Mucosa of gallbladder (tissue), 1 donor: ENCODE data around the gene CLN5. TPM values are rescaled to one million over a fixed set of nuclear protein-coding genes. Genes with fewer than 3 reads are reported as not detected.
"Not testable (repeated sequence)": the region's sequence is repeated elsewhere in the genome, so short reads cannot be mapped to it uniquely, and the experiment has no call there.

Experiments used
- DNase-seq: peaks from one replicate; pipeline ENCODE4 v3.0.0-alpha.2; 2020; ENCODE audit warnings: low spot score
- total RNA-seq: library from RNA; stranded (reverse); gene quantifications from one replicate; pipeline ENCODE4 v1.2.1, GENCODE V29; 2021
- donor health status: DM: no; HTN: no; CAD: no.

CLN5 gene
- total RNA-seq, 1 donor from 2014 or later = 56.9 TPM

DNA sequence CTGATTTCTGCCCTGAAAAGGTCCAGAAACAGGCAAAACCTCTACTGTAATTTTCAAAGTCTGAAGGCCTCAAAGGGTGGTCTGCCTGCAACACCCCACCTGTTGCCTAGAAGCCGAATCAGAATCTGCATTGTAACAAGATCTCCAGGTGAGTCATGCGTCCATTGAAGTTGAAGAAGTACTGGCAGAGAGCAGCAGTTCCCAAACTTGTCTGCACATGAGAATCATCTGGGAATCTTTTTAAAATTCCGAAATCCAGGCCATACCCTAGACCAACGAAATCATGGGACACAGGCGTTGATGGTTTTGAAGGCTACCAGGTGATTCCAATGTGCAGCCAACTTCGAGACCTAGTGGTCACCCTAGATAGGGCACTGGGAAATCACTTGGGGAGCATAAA, 16.0 kb upstream of the CLN5 start:
- no peak for DNase-seq

DNA sequence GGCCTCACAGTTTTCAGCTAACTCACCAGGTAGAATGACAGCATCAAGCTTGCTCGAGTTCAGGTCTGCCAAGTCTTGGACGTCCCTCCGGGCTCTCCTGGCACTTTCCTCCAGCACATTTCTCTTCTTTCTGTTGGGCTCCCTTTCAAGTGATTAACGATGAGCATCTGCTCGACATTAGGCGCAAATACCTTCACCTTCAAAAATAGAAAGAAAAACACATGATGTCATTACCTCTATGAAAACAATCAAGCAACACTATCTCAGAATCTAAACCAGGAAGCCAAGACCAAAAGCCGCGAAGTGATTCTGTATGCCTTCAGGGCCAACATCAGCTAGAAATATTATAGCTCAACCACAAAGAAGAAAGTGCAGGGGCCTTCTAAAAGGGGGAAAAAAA, 15.4 kb upstream of the CLN5 start:
- DNase-seq = no peak

DNA sequence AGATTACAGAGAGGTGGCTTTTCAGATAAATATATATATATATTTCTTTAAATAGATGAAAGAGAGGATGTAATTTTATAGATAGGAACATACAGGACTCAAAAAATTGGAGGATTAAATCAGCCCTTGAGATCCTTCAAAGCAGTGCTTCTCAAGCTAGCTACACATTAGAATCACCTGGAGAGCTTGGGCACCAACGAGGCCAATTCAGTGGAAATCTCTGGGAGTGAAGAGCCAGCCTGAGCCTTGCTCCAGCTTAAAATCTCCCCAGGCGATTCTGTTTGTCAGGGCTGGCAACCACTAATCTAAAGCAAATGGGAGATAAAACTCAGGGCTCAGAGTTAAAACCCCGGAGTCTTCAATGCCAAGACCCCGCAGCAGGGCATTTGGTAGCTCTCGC, 15.0 kb upstream of the CLN5 start:
- no peak for DNase-seq

- DNase-seq = peak; percentile 72
Observed at GRCh38 chr13:76980075-76980718, 11.7 kb upstream of the CLN5 start.

DNA sequence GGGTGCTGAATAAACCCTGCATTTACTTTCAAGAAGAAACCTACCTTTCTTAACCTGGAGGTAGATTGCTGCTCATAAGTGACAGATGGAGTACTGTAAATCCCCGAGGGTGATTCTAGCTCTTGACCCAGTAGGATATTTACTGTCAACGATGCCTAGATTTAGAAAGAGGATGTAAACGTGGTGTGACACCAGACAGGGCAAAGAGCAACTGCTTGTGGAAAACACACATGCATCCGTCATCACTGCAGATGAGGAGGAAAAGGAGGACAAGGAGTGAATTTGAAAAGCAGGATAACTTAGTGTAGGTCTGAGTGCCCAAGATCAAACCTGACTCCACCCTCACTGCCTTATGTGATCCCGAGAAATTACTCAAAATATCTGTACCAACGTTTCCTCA, 9.8 kb upstream of the CLN5 start:
- no peak for DNase-seq

DNA sequence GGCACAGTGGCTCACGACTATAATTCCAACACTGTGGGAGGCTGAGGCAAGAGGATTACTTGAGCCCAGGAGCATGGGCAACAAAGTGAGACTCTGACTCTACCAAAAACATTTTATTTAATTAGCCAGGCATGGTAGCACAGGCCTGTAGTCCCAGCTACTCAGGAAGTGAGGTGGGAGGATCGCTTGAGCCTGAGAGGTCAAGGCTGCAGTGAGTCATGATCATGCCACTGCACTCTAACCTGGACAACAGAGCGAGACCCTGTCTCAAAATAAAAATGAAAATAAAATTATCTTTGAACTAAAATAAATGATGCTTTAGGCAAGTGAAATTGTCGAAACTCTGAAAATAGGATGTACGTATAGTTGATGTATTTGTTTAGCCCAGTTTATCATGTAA, 8.2 kb upstream of the CLN5 start:
- no peak for DNase-seq

DNA sequence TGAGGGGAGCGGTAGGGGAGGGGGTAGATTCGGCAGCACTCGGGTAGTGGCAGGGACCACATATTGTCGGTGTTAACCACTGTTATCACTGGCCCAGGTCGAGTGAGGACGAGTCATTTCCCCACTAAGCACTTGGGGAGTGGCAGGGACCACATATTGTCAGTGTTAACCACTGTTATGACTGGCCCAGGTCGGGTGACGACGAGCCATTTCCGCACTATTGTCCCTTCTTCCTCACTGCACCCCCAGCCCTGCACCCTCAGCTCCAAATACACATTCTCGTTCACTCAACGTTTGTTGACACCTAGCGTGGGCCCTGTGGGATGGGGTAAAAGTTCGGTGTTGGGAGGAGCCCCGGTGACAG, 467 bp upstream of the CLN5 start:
- peak; percentile 46 for DNase-seq

DNA sequence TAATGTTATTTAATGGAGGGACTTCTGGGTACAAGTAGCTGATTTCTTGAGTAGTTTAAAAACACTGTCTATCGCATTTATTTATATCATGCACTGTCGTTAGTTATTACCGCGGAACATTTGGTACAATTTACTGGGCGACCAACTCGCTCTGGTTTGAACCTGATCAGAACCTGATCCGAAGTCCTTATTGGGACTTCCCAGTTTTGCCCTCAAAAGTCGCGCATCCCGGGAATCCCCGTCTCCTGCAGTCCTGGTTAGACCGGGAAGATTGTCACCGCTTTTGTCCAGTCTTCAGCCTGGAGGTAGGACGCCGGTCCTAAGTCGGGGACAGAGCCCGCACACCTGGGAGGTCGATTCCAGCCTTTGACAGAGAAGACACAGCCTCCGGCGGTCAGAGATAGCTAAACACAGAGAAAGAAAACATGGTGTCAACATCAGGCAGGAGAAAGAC, 694 bp downstream of the CLN5 start:
- peak; percentile 24 for DNase-seq

DNA sequence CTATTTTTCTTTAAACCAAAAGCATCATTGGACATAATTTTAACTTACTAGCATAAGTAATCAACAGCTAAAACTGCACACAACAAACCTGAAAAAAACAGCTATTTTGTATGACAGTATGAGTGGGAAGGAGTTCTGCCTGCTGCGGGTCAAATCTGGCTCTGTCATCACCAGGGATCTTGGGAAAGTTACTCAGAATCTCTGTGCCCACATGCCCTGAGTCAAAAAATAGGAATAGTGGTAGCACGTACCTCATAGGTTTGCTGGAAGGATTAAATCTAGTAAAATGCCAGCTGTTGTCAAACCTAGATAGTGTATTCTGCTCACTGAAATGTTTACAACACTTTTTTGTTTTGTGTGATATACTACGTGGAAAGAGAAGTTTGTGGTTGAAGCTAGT, 1.1 kb downstream of the CLN5 start:
- DNase-seq = no peak

GRCh38 chr13:76993473-76993872, 1.6 kb downstream of the CLN5 start:
- DNase-seq = no peak

DNA sequence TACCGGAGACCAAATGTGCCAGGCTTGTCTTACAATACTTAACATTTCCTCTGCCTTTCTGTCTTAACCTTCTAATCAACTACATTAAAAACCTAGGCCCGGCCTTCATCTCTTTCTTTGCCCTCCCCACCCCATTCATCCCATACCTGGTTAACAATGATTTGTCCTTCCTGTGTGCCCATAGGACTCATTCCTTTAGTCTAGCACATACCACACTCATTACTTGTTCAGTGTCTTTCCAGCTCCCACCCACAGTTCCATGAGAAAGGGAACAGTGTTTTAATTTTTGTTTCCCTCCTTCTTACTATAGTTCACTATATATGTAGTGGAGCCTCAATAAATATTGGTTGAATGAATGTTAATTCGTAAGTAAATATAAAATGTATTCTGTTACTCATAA, 2.4 kb downstream of the CLN5 start:
- DNase-seq = no peak

DNA sequence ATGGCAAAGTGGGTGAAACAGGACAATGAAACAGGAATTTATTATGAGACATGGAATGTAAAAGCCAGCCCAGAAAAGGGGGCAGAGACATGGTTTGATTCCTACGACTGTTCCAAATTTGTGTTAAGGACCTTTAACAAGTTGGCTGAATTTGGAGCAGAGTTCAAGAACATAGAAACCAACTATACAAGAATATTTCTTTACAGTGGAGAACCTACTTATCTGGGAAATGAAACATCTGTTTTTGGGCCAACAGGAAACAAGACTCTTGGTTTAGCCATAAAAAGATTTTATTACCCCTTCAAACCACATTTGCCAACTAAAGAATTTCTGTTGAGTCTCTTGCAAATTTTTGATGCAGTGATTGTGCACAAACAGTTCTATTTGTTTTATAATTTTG, 8.6 kb downstream of the CLN5 start:
- DNase-seq = no peak

DNA sequence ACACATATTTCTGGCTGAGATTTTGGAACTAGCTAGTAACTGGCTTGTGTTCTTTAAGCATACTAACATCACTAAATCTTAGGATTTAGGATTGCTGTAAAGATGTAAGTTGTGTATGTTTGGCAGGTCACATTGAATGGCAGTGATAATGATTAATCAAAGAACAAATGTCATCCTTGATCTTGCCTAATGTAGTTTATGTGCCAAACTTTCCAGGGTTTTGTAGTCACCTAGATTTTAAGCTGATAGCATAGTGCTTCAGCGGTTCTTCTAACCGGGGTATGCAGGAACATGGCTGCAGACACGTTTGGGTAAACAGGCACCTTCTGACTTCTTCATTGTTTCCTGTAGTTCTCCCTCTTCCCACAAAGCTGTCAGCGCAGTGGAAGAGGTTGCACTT, 9.7 kb downstream of the CLN5 start:
- DNase-seq = no peak

- no peak for DNase-seq
Observed at GRCh38 chr13:77001963-77002587, 10.2 kb downstream of the CLN5 start.

GRCh38 chr13:77002590-77003190, 10.8 kb downstream of the CLN5 start:
- no peak for DNase-seq

GRCh38 chr13:77008337-77008736, 16.5 kb downstream of the CLN5 start:
- not testable (repeated sequence) for DNase-seq

- DNase-seq = no peak
Observed at GRCh38 chr13:77009011-77009410, 17.1 kb downstream of the CLN5 start.

GRCh38 chr13:77009719-77010118, 17.8 kb downstream of the CLN5 start:
- DNase-seq = not testable (repeated sequence)

GRCh38 chr13:77013853-77014542, 22.1 kb downstream of the CLN5 start:
- no peak for DNase-seq

- DNase-seq = no peak
Observed at GRCh38 chr13:77014906-77015685, 23.2 kb downstream of the CLN5 start.

GRCh38 chr13:77016251-77016812, 24.5 kb downstream of the CLN5 start:
- DNase-seq = no peak
